ENCODE results near the gene LRP1B.

Gene LRP1B

GRCh38 chr2:141316606-141317005, 814.2 kb downstream of the LRP1B start:
- no peak for TF ChIP-seq CTCF (conservative IDR thresholded peaks at IDR 0.05; ENCODE audit: low read depth, low read length)
- no peak overlapping the region for H3K4me3 ChIP-seq (ENCODE audit: low read length)
- no peak for DNase-seq (ENCODE audit: low read depth)

- H3K4me3 ChIP-seq (ENCODE audit: low read length) = no peak overlapping the region
- TF ChIP-seq CTCF (conservative IDR thresholded peaks at IDR 0.05; ENCODE audit: low read depth, low read length) = no peak
- no peak for DNase-seq (ENCODE audit: low read depth)
Observed at GRCh38 chr2:141316103-141316502, 814.7 kb downstream of the LRP1B start.

GRCh38 chr2:141313972-141314371, 816.8 kb downstream of the LRP1B start:
- DNase-seq (ENCODE audit: low read depth) = no peak
- H3K4me3 ChIP-seq (ENCODE audit: low read length) = no peak overlapping the region
- no peak for TF ChIP-seq CTCF (conservative IDR thresholded peaks at IDR 0.05; ENCODE audit: low read depth, low read length)

GRCh38 chr2:141311430-141311829, 819.4 kb downstream of the LRP1B start:
- no peak for DNase-seq (ENCODE audit: low read depth)
- no peak for TF ChIP-seq CTCF (conservative IDR thresholded peaks at IDR 0.05; ENCODE audit: low read depth, low read length)

GRCh38 chr2:141306368-141306767, 824.4 kb downstream of the LRP1B start:
- DNase-seq (ENCODE audit: low read depth) = no peak
- TF ChIP-seq CTCF (conservative IDR thresholded peaks at IDR 0.05; ENCODE audit: low read depth, low read length) = no peak

More at GRCh38 chr2:141311430-141311829, 819.4 kb downstream of the LRP1B start:
- no peak overlapping the region for H3K4me3 ChIP-seq (ENCODE audit: low read length)

GRCh38 chr2:141301551-141301950, 829.3 kb downstream of the LRP1B start:
- H3K4me3 ChIP-seq (ENCODE audit: low read length) = no peak overlapping the region
- no peak for TF ChIP-seq CTCF (conservative IDR thresholded peaks at IDR 0.05; ENCODE audit: low read depth, low read length)
- no peak for DNase-seq (ENCODE audit: low read depth)

More at GRCh38 chr2:141306368-141306767, 824.4 kb downstream of the LRP1B start:
- no peak overlapping the region for H3K4me3 ChIP-seq (ENCODE audit: low read length)

GRCh38 chr2:141280037-141280436, 850.8 kb downstream of the LRP1B start:
- TF ChIP-seq CTCF (conservative IDR thresholded peaks at IDR 0.05; ENCODE audit: low read depth, low read length) = no peak
- DNase-seq (ENCODE audit: low read depth) = no peak
- no peak overlapping the region for H3K4me3 ChIP-seq (ENCODE audit: low read length)
